PC-3 (cell line): ENCODE data around the gene ACD.

ENCODE experiments used
- CTCF ChIP-seq: fragments of 300-600 bp; sonication (generic); conservative IDR thresholded peaks from 2 replicates; pipeline ENCODE4 v1.5.1; 2017; ENCODE audit warnings: antibody characterized with exemption, low read depth, mild to moderate bottlenecking, low read length
- EZH2 ChIP-seq: fragments of 300-600 bp; sonication (generic); IDR thresholded peaks from one replicate; pipeline ENCODE4 v1.6.1; 2017; ENCODE audit warnings: antibody characterized with exemption, mild to moderate bottlenecking, low read length; ENCODE audit not compliant: unreplicated experiment

GRCh38 chr16:67663151-67663876, 3.3 kb upstream of the ACD start:
- TF ChIP-seq CTCF (peak; percentile 44; the same call in 1 of the 2 replicates), EZH2 (no peak)
